Vagina (tissue), 2 donors: ENCODE data around the gene YIF1A.

ENCODE experiments used
- POLR2A ChIP-seq, 2 donors: fragments of 450-650 bp; IDR thresholded peaks; one replicate each; pipeline ENCODE4 v1.6.1; 2017; ENCODE audit warnings: antibody characterized with exemption in 2 of 2, mild to moderate bottlenecking in 2 of 2, moderate library complexity in 2 of 2
- POLR2AphosphoS5 ChIP-seq, 2 donors: sonication (generic); formaldehyde crosslinking; IDR thresholded peaks; one replicate each; pipeline ENCODE4 v1.9.0; 2017; ENCODE audit warnings: antibody characterized with exemption in 2 of 2, mild to moderate bottlenecking in 2 of 2, low read depth in 1 of 2; ENCODE audit not compliant: insufficient read depth in 1 of 2
- TF ChIP-seq, protein P1 (sequence below), 3 experiments: fragments of 450-650 bp in 2 of 3; fragments of 200-600 bp in 1 of 3; sonication (generic) in 1 of 3; IDR thresholded peaks; one replicate each; pipeline ENCODE4 v1.5.1; 2017 to 2019; ENCODE audit warnings: antibody characterized with exemption in 3 of 3, mild to moderate bottlenecking in 2 of 3, moderate library complexity in 2 of 3

DNA sequence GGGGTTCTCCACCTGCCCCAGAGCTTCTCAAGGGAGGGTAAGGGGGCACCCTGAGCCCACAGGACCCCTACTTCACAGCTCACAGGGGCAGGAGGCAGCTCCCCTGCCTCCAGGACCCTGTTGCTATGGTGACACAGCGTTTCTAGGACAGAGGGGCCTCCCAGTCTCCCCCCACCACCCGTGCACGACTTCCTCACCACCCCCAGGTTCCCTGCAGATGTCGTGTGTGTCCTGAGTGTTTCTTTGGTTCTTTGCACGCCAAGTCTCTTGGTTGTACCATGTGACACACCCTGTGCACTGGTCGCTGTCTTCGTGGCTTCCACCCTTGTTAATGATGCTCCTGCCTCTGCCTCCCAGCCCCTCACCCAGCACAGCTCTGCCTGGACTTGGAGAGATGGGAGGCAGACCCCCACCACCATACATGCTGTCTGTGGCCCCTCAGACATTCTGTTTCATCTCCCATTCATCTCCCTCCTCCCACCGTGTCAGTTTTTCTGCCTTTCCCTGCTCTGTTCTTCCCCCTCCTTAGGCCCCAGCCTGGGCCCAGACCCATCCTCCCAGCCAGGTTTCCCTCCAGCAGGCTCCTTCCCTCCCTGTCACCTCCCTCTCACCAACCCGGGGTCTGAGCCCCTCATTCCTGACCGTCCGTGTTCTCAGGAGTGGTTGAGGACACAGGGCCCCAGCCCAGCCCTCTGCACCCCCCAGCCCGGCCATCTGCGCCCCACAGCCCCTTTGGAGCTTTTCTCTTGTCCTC is 45.0 kb downstream of the YIF1A start:
- TF ChIP-seq, protein P1, sequence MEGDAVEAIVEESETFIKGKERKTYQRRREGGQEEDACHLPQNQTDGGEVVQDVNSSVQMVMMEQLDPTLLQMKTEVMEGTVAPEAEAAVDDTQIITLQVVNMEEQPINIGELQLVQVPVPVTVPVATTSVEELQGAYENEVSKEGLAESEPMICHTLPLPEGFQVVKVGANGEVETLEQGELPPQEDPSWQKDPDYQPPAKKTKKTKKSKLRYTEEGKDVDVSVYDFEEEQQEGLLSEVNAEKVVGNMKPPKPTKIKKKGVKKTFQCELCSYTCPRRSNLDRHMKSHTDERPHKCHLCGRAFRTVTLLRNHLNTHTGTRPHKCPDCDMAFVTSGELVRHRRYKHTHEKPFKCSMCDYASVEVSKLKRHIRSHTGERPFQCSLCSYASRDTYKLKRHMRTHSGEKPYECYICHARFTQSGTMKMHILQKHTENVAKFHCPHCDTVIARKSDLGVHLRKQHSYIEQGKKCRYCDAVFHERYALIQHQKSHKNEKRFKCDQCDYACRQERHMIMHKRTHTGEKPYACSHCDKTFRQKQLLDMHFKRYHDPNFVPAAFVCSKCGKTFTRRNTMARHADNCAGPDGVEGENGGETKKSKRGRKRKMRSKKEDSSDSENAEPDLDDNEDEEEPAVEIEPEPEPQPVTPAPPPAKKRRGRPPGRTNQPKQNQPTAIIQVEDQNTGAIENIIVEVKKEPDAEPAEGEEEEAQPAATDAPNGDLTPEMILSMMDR (IDR thresholded peaks at IDR 0.05): no peak
- TF ChIP-seq POLR2A (IDR thresholded peaks at IDR 0.05): no peak
- no peak for TF ChIP-seq POLR2AphosphoS5 (IDR thresholded peaks at IDR 0.05; ENCODE audit: insufficient read depth in 1 of 2, low read depth in 1 of 2)
